Erythroblast (primary cell): ENCODE measurements around the gene RUNDC3A.
"Not testable (repeated sequence)": the region's sequence is repeated elsewhere in the genome, so short reads cannot be mapped to it uniquely, and the experiment has no call there.

Experiments
- DNase-seq, 2 experiments: peaks; one replicate each; lab custom pipeline; 2025; lab: John Stamatoyannopoulos, UW
- GATA1 ChIP-seq: IDR thresholded peaks from 2 replicates; pipeline ENCODE4 v1.6.1; 2011; ENCODE audit warnings: low read depth, mild to moderate bottlenecking, control low read depth, low read length, moderate library complexity
- POLR2A ChIP-seq: IDR thresholded peaks from 2 replicates; pipeline ENCODE4 v1.6.1; 2011; ENCODE audit warnings: mild to moderate bottlenecking, low read length

The RUNDC3A gene

DNA sequence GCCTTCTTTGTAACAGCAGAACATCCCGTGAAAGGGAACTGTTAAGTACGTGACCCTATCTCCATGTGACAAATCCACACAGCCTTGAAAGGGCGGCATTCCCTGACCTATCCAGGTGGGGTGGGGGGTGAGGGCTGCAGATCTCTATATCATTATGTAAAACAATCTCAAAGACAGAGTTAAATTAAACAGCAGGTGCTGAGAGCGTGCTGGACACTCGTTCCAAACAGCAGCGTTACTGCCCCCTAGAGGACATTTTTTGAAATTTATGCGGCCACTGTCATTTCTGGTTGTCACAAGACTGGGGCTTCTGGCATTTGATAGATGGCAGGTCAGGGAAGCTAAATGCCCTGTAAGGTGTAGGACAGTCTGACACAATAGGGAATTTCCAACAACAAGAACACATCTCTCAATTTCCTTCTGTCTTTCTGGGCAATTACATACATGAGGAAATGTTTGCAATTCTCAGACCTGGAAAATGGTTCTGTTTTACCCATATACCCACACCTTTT, 22.9 kb downstream of the RUNDC3A start:
- peak; percentile 85 to 92 for DNase-seq
- no peak for TF ChIP-seq GATA1
- no peak for TF ChIP-seq POLR2A

DNA sequence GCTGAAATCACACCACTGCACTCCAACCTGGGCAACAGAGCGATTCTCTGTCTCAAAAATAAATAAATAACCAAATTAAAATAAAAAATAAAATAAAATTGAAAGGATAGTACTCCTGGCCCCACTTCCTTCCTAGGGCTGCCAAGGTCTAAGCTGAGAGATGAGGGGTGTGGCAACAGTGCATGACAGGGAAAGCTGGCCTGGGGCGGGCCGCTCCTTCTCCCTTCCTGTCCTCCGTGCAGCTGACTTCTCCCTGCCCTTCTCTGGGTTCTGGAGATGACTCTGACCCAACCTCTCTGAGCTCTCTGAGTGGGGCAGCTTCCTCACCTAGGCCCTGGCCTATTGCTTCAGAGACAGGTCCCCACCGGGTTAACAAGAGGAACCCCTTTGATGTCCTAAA, 25.0 kb downstream of the RUNDC3A start:
- TF ChIP-seq GATA1 (no peak), POLR2A (no peak)
- DNase-seq: no peak

DNA sequence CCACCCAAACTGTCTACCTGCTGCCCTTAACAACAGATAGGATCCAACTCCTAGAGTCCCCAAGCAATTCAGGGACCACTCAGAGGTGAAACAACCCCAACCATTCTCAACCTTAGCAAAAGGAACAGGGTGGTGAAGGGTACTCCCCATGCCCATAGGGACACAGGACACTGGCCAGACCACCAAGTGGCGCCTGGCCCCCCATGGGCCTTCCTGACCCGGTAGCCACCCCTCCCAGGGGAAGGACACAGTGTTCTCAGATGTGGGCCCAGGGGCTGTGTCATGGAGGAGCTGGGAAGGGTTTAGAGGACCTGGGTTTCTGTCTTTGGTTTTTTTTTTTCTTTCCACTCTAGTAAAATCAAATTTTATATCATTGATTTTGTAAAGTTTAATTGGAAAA, 25.9 kb downstream of the RUNDC3A start:
- TF ChIP-seq GATA1 (no peak), POLR2A (no peak)
- DNase-seq: no peak

DNA sequence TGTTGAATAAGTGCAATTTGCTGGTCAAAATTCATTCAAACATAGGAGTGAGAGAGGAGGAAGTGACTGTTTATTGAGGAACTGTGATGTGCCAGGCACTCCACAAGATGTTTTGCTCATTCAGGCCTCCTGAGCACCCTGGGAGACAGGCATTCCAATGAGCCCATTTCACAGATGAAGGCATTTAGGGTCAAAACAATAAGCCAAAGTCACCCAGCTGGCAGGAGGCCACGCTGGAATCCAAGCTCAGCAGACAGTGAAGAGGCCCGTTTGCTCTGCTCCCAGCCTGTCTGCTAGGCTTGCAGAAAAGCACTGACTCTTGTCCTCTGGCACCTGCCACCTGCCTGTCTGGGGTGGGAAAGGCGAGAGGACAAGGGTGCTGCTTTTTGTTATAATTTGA, 26.3 kb downstream of the RUNDC3A start:
- TF ChIP-seq GATA1 (no peak), POLR2A (no peak)
- DNase-seq: no peak

DNA sequence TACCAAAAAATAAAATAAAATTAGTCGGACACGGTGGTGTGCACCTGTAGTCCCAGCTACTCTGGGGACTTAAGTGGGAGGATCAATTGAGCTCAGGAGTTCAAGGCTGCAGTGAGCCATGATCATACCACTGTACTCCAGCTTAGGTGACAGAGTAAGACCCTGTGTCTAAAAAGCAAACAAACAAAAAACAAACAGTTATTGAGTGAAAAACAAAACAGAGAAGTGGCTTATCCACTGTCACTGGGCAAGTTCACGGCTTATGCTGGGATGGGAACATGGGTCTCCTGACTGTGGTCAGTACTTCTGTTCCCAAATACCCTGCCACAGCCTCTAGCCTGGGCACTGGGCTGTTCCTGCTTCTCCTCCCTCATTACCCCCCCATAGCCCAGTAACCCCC, 27.2 kb downstream of the RUNDC3A start:
- TF ChIP-seq GATA1: no peak
- TF ChIP-seq POLR2A: no peak
- no peak for DNase-seq

DNA sequence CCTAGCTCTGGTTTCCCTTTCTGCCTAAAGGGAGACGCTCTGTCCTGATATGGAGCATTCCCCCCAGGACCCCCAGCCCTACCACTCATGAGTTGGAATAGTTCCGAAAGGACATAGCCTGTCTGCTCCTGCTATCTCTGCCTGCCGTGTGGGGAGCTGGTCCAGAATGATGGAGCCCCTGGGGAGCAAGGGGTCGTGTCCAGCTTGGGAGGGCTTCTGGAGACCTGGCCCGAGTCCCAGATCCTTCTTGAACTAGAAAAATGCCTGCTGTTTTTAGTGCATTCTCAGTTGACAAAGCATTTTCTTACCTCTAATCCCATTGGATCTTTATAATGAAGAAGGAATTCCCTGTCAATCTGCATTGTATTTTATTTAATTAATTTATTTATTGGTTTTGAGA, 27.6 kb downstream of the RUNDC3A start:
- no peak for DNase-seq
- no peak for TF ChIP-seq GATA1
- TF ChIP-seq POLR2A: no peak

DNA sequence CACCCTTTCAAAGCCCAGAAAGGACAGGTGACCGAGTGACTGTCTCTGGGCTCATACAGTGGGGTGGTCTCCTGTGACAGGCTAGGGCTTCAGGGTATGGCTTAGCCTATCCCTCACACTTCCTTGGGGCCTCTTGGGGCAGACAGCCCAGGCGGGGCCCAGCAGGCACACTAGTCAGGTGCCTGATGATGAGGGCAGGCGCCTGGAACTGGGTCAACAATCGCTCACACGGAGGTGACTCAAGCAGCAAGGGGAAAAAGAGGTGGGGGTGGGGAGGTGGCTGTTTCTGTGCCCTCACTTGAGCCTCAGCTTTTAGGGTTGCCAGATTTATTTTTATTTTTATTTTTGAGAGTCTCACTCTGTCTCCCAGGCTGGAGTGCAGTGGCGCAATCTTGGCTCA, 30.3 kb downstream of the RUNDC3A start:
- TF ChIP-seq POLR2A: no peak
- no peak for TF ChIP-seq GATA1
- no peak for DNase-seq

DNA sequence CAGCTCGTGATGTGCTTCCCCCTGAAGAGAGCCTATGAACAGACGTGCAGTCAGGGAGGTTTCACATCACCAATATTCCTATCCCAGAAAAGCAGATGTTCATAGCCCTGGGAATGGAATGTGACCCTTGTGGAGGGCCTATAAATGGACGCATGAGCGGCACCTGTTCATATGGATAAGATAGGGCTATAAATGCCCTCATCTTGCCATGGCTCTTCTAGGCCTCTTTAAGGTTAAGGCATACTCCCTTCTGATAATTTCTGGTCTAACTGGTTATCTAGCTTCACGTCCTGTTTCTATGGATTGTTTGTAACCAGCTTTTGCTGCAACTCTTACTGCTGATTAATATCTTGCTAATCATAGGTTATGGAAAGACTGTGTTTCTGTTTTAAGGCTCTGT, 32.2 kb downstream of the RUNDC3A start:
- peak; percentile 34 to 83 for DNase-seq

DNA sequence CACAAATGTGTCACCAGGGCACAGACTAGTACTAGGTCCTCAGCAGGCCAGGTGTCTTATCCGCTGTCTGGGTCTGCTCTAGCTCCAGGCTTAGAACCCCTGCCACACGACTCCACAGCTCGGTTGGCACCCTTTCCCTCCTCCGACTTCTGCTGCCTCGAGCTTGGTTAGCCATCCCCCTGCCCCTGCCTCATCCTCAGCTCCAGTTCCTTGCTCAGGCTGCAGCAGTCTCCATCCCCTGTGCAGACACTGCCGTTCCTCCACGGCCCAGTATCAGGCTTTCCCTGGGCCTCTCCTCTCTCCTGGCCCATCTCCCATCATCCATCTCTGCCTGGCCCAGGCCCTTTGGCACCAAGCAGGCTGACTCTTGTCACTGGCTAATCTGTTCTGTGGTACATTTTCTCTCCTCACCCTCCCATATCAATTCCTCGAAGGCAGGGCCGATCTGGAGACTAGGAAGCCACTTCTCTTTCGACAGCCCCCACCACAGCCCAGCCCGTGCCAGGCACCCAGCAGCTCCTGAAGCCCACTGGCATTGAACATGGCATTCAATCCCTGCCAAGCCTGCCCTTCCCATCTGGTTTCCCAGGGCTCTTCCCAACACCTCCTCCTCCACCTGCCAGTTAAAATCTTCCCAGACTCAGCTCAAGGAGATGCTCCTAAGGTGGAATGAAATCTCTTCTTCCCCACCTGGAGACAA, 35.3 kb downstream of the RUNDC3A start:
- no peak for TF ChIP-seq GATA1
- TF ChIP-seq POLR2A: no peak
- no peak for DNase-seq

DNA sequence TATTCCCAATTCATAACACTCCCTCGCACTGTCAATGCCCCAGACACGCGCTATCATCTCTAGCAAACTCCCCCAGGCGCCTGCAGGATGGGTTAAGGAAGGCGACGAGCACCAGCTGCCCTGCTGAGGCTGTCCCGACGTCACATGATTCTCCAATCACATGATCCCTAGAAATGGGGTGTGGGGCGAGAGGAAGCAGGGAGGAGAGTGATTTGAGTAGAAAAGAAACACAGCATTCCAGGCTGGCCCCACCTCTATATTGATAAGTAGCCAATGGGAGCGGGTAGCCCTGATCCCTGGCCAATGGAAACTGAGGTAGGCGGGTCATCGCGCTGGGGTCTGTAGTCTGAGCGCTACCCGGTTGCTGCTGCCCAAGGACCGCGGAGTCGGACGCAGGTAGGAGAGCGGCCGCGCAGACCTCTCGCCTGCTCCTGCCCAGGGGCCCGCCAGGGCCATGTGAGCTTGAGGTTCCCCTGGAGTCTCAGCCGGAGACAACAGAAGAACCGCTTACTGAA, 36.6 kb downstream of the RUNDC3A start, which contains the start of gene GRN:
Gene GRN (plus strand): TSS at position 364 of the 515 bp plus-strand sequence. CDS start 3,863 bp downstream, outside the sequence.
- peak; percentile 92 for DNase-seq
- TF ChIP-seq GATA1: no peak
- peak; percentile 66 for TF ChIP-seq POLR2A

DNA sequence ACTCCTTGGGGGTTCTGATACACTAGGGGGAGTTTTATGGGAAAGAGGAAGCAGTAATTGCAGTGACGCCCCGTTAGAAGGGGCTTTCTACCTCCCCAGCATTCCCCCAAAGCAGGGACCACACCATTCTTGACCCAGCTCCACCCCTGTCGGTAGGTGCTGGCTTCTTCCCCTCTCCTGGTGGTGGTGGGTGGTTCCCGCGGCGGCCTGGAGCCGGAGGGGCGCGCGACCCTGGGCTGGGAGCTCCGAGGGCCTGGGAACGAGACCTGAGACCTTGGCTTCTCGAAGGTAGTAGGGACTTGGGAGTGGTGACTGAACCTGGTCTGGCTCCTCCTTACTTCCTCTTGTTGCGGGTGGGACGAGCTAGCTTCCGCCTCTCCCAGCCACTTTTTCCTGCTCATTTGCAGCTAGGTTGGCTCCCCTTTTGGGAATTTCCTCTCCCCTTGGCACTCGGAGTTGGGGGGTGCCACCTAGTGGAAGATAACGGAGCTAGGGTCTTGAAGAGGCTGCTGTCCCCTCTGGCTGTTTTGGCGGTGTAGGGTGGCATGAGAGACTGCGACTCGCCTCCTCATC, 37.1 kb downstream of the RUNDC3A start:
- peak; percentile 48 to 69 for DNase-seq
- no peak for TF ChIP-seq GATA1
- peak; percentile 31 for TF ChIP-seq POLR2A

DNA sequence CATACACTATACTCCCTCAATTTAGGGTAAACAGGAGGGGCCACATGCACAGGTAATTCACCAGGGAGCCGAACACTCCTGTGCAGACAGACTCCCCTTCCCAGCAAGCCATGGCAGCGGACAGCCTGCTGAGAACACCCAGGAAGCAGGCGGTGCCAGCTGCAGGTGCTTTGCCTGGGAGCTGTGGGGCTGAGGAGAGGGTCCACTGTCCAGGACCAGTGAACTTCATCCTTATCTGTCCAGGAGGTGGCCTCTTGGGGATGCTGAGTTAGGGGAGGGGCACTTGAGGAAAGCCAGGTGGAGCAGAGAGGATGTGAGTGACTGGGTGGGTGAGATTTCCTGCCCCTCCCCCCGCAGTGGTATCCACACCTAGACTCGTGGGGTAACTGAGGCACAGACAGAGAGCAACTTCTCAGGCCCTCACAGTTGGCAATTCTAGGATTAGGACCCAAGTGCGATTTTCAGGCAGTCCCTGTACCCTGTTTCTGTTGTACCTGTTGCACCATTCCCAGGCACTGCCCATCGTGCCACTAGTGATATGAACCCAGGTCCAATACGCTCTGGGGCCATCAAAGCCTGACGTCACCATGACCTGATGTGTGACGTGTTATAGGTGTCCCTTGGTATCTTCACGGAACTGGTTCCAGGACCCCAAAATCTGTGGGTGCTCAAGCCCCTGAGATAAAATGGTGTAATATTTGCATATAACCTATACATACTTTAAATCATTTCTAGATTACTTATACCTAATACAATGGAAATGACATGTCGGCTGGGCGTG, 37.9 kb downstream of the RUNDC3A start:
- no peak for TF ChIP-seq POLR2A
- TF ChIP-seq GATA1: no peak
- DNase-seq: no peak

DNA sequence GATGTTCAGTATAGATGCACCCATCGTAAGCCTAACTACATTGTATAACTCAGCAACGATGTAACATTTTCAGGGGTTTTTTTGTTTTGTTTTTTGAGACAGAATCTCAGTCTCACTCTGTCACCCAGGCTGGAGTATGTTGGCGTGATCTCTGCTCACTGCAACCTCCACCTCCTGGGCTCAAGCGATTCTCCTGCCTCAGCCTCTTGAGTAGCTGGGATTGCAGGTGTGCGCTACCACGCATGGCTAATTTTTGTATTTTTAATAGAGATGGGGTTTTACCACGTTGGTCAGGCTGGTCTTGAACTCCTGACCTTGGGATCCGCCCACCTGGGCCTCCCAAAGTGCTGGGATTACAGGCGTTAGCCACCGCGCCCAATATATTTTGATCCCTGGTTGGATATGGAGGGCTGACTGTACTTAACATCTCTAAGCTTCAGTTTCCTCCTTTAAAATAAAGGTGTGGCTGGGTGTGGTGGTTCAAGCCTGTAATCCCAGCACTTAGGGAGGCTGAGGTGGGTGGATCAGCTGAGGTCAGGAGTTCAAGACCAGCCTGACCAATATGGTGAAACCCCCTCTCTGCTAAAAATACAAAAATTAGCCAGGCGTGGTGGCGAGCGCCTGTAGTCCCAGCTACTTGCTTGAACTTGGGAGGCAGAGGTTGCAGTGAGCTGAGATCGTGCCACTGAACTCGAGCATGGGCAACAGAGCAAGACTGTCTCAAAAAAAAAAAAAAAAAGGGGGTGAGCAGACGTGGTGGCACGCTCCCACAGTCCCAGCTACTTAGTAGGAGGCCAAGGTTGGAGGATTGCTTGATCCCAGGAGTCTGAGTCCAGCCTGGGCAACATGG, 39.0 kb downstream of the RUNDC3A start:
- DNase-seq: not testable (repeated sequence)

DNA sequence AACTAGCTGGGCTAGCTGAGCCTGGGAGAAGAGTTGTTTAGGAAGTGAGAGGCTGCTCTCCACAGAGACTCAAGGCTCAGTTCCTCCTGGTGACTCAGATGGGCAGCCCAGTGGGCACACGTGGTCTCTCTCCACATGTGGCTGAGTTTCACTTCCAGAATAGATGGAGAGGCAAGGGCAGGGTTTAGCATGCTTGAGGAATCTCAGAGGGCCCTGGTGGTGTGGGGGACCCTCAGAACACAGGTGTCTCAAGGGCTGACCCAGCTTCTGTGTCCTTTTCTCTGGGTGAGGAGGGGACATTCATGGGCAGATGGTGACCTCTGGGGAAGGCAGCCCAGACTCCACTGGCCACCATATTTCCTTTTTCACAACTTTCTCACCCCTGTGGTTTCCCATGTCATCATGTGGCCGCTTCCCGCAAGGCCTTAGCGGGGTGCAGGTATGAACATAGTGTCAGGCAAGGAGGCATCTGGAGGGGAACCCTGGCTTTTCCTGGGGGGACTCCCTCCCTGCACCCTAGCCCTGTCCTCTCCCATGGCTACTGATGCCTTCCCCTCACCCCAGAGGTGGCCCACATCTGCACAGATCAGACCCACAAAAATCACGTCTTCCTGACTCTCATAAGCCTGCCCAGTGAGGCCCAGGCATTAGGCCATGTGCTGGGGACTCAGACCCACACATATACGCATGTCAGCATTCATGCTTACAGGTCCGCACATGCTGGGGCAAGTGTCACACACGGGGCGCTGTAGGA, 40.0 kb downstream of the RUNDC3A start:
- no peak for DNase-seq
- TF ChIP-seq GATA1 (no peak), POLR2A (no peak)
